H9 (cell line): ENCODE measurements around the gene SYNPO2. TPM values are rescaled to one million over a fixed set of nuclear protein-coding genes. Genes with fewer than 3 reads are reported as not detected.

ENCODE experiments used
- DNase-seq: peaks from one replicate; pipeline ENCODE4 v3.0.0-alpha.2; 2017
- H2AFZ ChIP-seq: one replicate; pipeline ENCODE4 v1.6.1; 2013; ENCODE audit warnings: mild to moderate bottlenecking, low read length, control low read depth, moderate library complexity
- H2AK5ac ChIP-seq: 2 replicates; pipeline ENCODE4 v1.6.1; 2013; ENCODE audit warnings: low read length, control low read depth, mixed read lengths; ENCODE audit not compliant: insufficient read length
- H2BK120ac ChIP-seq: one replicate; pipeline ENCODE4 v1.6.1; 2013; ENCODE audit warnings: low read depth, mild to moderate bottlenecking, low read length, control low read depth, inconsistent platforms; ENCODE audit not compliant: poor library complexity, severe bottlenecking
- H2BK12ac ChIP-seq: 2 replicates; pipeline ENCODE4 v1.6.1; 2013; ENCODE audit warnings: low read length, control low read depth, mixed read lengths, low read depth; ENCODE audit not compliant: insufficient read length
- H2BK15ac ChIP-seq: 2 replicates; pipeline ENCODE4 v1.6.1; 2013; ENCODE audit warnings: low read depth, low read length, control low read depth
- H2BK20ac ChIP-seq: one replicate; pipeline ENCODE4 v1.6.1; 2013; ENCODE audit warnings: low read depth, mild to moderate bottlenecking, low read length, control low read depth, inconsistent platforms; ENCODE audit not compliant: poor library complexity, severe bottlenecking
- H2BK5ac ChIP-seq: 2 replicates; pipeline ENCODE4 v1.6.1; 2013; ENCODE audit warnings: low read length, control low read depth, mixed read lengths; ENCODE audit not compliant: insufficient read length
- H3K14ac ChIP-seq: 2 replicates; pipeline ENCODE4 v1.6.1; 2013; ENCODE audit warnings: low read length, control low read depth; ENCODE audit not compliant: insufficient read depth
- H3K18ac ChIP-seq: 2 replicates; pipeline ENCODE4 v1.6.1; 2013; ENCODE audit warnings: low read depth, mild to moderate bottlenecking, mixed read lengths, low read length, control low read depth; ENCODE audit not compliant: insufficient read length
- H3K23ac ChIP-seq: 2 replicates; pipeline ENCODE4 v1.6.1; 2013; ENCODE audit warnings: low read length, control low read depth, mixed read lengths, low read depth; ENCODE audit not compliant: insufficient read length
- H3K23me2 ChIP-seq: 2 replicates; pipeline ENCODE4 v1.6.1; 2013; ENCODE audit warnings: low read depth, mild to moderate bottlenecking, mixed read lengths, low read length, control low read depth; ENCODE audit not compliant: insufficient read length, poor library complexity, severe bottlenecking
- H3K27ac ChIP-seq: 2 replicates; pipeline ENCODE4 v1.5.1; 2013; ENCODE audit warnings: low read length, control low read depth, mixed read lengths, low read depth; ENCODE audit not compliant: insufficient read length
- H3K27me3 ChIP-seq: 2 replicates; pipeline ENCODE4 v1.6.1; 2013; ENCODE audit warnings: low read length, control low read depth, inconsistent platforms; ENCODE audit not compliant: insufficient read depth
- H3K4ac ChIP-seq: 2 replicates; pipeline ENCODE4 v1.6.1; 2013; ENCODE audit warnings: low read depth, mild to moderate bottlenecking, control low read depth, inconsistent platforms, low read length, moderate library complexity
- H3K4me1 ChIP-seq: 2 replicates; pipeline ENCODE4 v1.6.1; 2013; ENCODE audit warnings: low read length, control low read depth, inconsistent platforms; ENCODE audit not compliant: insufficient read depth
- H3K4me2 ChIP-seq: 2 replicates; pipeline ENCODE4 v1.6.1; 2013; ENCODE audit warnings: low read length, control low read depth, mixed read lengths; ENCODE audit not compliant: insufficient read length, insufficient read depth
- H3K56ac ChIP-seq: 2 replicates; pipeline ENCODE4 v1.6.1; 2013; ENCODE audit warnings: low read depth, mild to moderate bottlenecking, mixed read lengths, low read length, control low read depth; ENCODE audit not compliant: insufficient read length
- H3K79me1 ChIP-seq: 2 replicates; pipeline ENCODE4 v1.6.1; 2013; ENCODE audit warnings: low read depth, mild to moderate bottlenecking, moderate library complexity, low read length, control low read depth, inconsistent platforms; ENCODE audit not compliant: insufficient read depth, poor library complexity, severe bottlenecking
- H3K79me2 ChIP-seq: 2 replicates; pipeline ENCODE4 v1.6.1; 2013; ENCODE audit warnings: low read length, control low read depth, inconsistent platforms; ENCODE audit not compliant: insufficient read depth
- H3K9ac ChIP-seq: 2 replicates; pipeline ENCODE4 v1.6.1; 2013; ENCODE audit warnings: low read length, control low read depth, mixed read lengths; ENCODE audit not compliant: insufficient read length; ENCODE audit errors: extremely low read depth
- H3K9me3 ChIP-seq: one replicate; pipeline ENCODE4 v1.6.1; 2013; ENCODE audit warnings: low read depth, low read length, inconsistent platforms; ENCODE audit not compliant: control insufficient read depth
- H3T11ph ChIP-seq: one replicate; pipeline ENCODE4 v1.6.1; 2013; ENCODE audit warnings: mild to moderate bottlenecking, low read length, control low read depth, inconsistent platforms
- H4K20me1 ChIP-seq: one replicate; pipeline ENCODE4 v1.6.1; 2013; ENCODE audit not compliant: control insufficient read depth, insufficient read length, insufficient read depth
- H4K5ac ChIP-seq: 2 replicates; pipeline ENCODE4 v1.6.1; 2013; ENCODE audit warnings: low read depth, mild to moderate bottlenecking, mixed read lengths, low read length, control low read depth; ENCODE audit not compliant: insufficient read length
- H4K8ac ChIP-seq: replicated peaks from 2 replicates; pipeline ENCODE4 v1.6.1; 2013; ENCODE audit warnings: low read length, control low read depth, mixed read lengths, low read depth; ENCODE audit not compliant: insufficient read length
- H4K91ac ChIP-seq: 2 replicates; pipeline ENCODE4 v1.6.1; 2013; ENCODE audit warnings: low read depth, mild to moderate bottlenecking, moderate library complexity, mixed read lengths, low read length, control low read depth; ENCODE audit not compliant: insufficient read length
- H3K27ac Mint-ChIP-seq, 3 experiments: 2 replicates in 2 of 3; 3 replicates in 1 of 3; pipeline ENCODE4 v1.8.0; 2020 to 2021; ENCODE audit warnings: mixed read lengths in 3 of 3, mild to moderate bottlenecking in 1 of 3, moderate library complexity in 1 of 3
- H3K27me3 Mint-ChIP-seq: 2 replicates; pipeline ENCODE4 v1.8.0; 2021; ENCODE audit warnings: low read depth, mild to moderate bottlenecking, moderate library complexity, mixed read lengths
- H3K36me3 Mint-ChIP-seq, 3 experiments: 2 replicates in 2 of 3; 3 replicates in 1 of 3; pipeline ENCODE4 v1.8.0; 2020 to 2021; ENCODE audit warnings: low read depth in 3 of 3, mixed read lengths in 3 of 3; ENCODE audit not compliant: insufficient read depth in 1 of 3
- H3K4me1 Mint-ChIP-seq, 2 experiments: 2 replicates each; pipeline ENCODE4 v1.8.0; 2020; ENCODE audit warnings: mixed read lengths in 2 of 2
- H3K4me3 Mint-ChIP-seq, 2 experiments: 2 replicates in 1 of 2; 3 replicates in 1 of 2; pipeline ENCODE4 v1.8.0; 2020 to 2021; ENCODE audit warnings: mild to moderate bottlenecking in 2 of 2, mixed read lengths in 2 of 2, moderate library complexity in 1 of 2
- H3K9me3 Mint-ChIP-seq, 2 experiments: 2 replicates in 1 of 2; 3 replicates in 1 of 2; pipeline ENCODE4 v1.8.0; 2020; ENCODE audit warnings: mild to moderate bottlenecking in 2 of 2, mixed read lengths in 2 of 2, moderate library complexity in 1 of 2
- CTCF ChIP-seq: fragments of 200-600 bp; sonication (generic); conservative IDR thresholded peaks from 3 replicates; pipeline ENCODE4 v1.8.0; 2021; ENCODE audit warnings: antibody characterized with exemption, mild to moderate bottlenecking
- WGBS: extraction: QIAGEN DNeasy Blood & Tissue Kit; methylation state at CpG from one replicate; pipeline ENCODE4 v1.1.7; 2013; ENCODE audit warnings: missing lambda C conversion rate, low lambda C conversion rate, mixed read lengths; ENCODE audit not compliant: insufficient read length; ENCODE audit errors: extremely low coverage; 5-methylcytosine and 5-hydroxymethylcytosine counted together
- total RNA-seq: library from RNA; stranded (reverse); gene quantifications from 2 replicates; pipeline ENCODE4 v1.2.1, GENCODE V29; 2021

SYNPO2 gene
- total RNA-seq, 1 experiment from 2014 or later, result 1.1 TPM

DNA sequence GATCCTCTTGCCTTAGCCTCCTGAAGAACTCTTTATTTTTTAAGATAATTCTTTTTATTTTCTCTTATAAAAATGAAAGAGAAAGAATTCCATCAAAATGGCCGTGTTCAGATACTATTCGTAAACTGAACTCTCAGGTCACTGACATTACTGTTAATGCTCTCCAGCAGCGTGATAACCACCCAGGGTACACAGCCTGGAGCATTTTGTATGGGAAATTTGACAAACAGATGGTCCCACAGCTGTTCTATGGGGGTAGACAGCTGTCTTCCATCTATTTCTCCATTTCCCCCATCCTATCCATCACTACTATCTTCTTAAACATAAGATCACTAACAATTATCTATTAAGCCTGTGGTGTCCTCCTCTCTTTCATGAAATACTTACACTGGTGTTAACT, 47.8 kb downstream of the SYNPO2 start:
- Histone ChIP-seq H2BK15ac (no peak overlapping the region), H3K27ac (no peak overlapping the region), H2AFZ (no peak overlapping the region), H4K20me1 (no peaks in the 10 kb centered on the region), H3K79me2 (no peaks in the 10 kb centered on the region), H3K79me1 (no peaks in the 10 kb centered on the region), H4K91ac (no peak overlapping the region), H2BK12ac (no peak overlapping the region), H2AK5ac (no peak overlapping the region), H3K23me2 (no peaks in the 10 kb centered on the region), H3K4me1 (no peaks in the 10 kb centered on the region), H3K9me3 (no peaks in the 10 kb centered on the region), H3K27me3 (no peaks in the 10 kb centered on the region), H3K4me2 (no peak overlapping the region), H3K4ac (no peak overlapping the region), H3K9ac (no peak overlapping the region), H3K56ac (no peak overlapping the region), H4K8ac (no peak overlapping the region), H2BK120ac (no peak overlapping the region), H3K23ac (no peak overlapping the region), H2BK5ac (no peak overlapping the region), H2BK20ac (no peak overlapping the region), H3T11ph (no peak overlapping the region), H4K5ac (no peak overlapping the region), H3K18ac (no peak overlapping the region), H3K14ac (no peak overlapping the region)
- no peak for DNase-seq
- Mint-ChIP-seq H3K27me3 (no peaks in the 10 kb centered on the region), H3K27ac (no peak overlapping the region), H3K4me1 (peaks cover 8 to 12% of the 10 kb centered on the region in 2 experiments), H3K9me3 (no peaks in the 10 kb centered on the region), H3K4me3 (no peak overlapping the region), H3K36me3 (no peaks in the 10 kb centered on the region; a peak in 1 of 7 replicates)
- no peak for TF ChIP-seq CTCF
- no CpG with 5 or more reads among the region's 3 CpGs for WGBS
